Osteoblast (primary cell): ENCODE measurements around the gene RASGRF2. TPM values are rescaled to one million over a fixed set of nuclear protein-coding genes. Genes with fewer than 3 reads are reported as not detected.

Source experiments
- DNase-seq: peaks from one replicate; pipeline ENCODE4 v3.0.0; 2011; ENCODE audit warnings: low spot score, mixed read lengths; ENCODE audit not compliant: insufficient read length; ENCODE audit errors: missing footprints
- H2AFZ ChIP-seq: 2 replicates; pipeline ENCODE4 v1.6.0; 2011; ENCODE audit warnings: mild to moderate bottlenecking, low read length
- H3K27ac ChIP-seq: 2 replicates; pipeline ENCODE4 v1.5.1; 2011; ENCODE audit warnings: mild to moderate bottlenecking, low read depth, low read length, moderate library complexity
- H3K27me3 ChIP-seq: 2 replicates; pipeline ENCODE4 v1.6.0; 2012; ENCODE audit warnings: mild to moderate bottlenecking, control low read depth, inconsistent platforms, low read length, moderate library complexity; ENCODE audit not compliant: insufficient read depth
- H3K36me3 ChIP-seq: 2 replicates; pipeline ENCODE4 v1.5.1; 2011; ENCODE audit warnings: mild to moderate bottlenecking, low read length, control low read depth, moderate library complexity; ENCODE audit not compliant: insufficient read depth
- H3K4me1 ChIP-seq: 2 replicates; pipeline ENCODE4 v1.5.1; 2011; ENCODE audit warnings: mild to moderate bottlenecking, low read length, control low read depth, moderate library complexity; ENCODE audit not compliant: insufficient read depth
- H3K4me2 ChIP-seq: 2 replicates; pipeline ENCODE4 v1.6.0; 2011; ENCODE audit warnings: mild to moderate bottlenecking, low read length; ENCODE audit not compliant: insufficient read depth
- H3K4me3 ChIP-seq: fragments of 200-600 bp; sonication (generic); 3 replicates; pipeline ENCODE4 v1.5.1; 2012; ENCODE audit warnings: mild to moderate bottlenecking, low read length, inconsistent platforms; ENCODE audit not compliant: insufficient read depth
- H3K79me2 ChIP-seq: 2 replicates; pipeline ENCODE4 v1.6.0; 2012; ENCODE audit warnings: mild to moderate bottlenecking, low read length, control low read depth, inconsistent platforms; ENCODE audit not compliant: insufficient read depth
- H3K9me3 ChIP-seq: 2 replicates; pipeline ENCODE4 v1.5.1; 2011; ENCODE audit warnings: low read depth, low read length, control low read depth
- H4K20me1 ChIP-seq: 2 replicates; pipeline ENCODE4 v1.6.0; 2012; ENCODE audit warnings: mild to moderate bottlenecking, low read length, control low read depth; ENCODE audit not compliant: insufficient read depth
- total RNA-seq: library from RNA; depleted of rRNA; stranded (reverse); fragments of >200 nt; gene quantifications from 2 replicates; pipeline ENCODE4 v1.2.3, GENCODE V29; 2012
- TF ChIP-seq, protein P1 (sequence below): IDR thresholded peaks from 2 replicates; pipeline ENCODE4 v1.5.1; 2011; ENCODE audit warnings: mild to moderate bottlenecking, low read depth, low read length, moderate library complexity; ENCODE audit errors: extremely low read depth

Gene RASGRF2
- total RNA-seq, 1 donor, result under 0.01 TPM

DNA sequence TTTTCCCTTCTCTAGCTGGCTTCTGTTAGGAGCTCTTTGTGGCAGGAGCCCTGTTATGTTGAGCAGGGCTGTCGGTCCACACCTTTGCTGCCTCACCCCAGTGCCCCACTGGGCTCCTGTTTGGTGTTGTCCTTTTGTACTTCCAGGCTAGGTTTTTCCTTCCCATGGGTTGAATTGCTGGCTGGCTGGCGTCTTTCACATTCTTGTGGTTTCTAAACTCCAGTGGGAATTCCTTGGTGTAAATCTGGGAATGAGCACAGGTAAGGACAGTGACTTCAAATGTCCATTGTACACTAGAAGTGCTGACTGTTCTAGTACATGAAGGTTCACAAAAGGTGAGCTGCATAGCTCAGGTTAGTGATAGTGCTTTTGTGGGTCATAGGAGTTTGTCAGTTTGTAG, 30.4 kb downstream of the RASGRF2 start:
- H2AFZ ChIP-seq, result no peak overlapping the region
- H3K27me3 ChIP-seq, result peaks cover 4% of the 10 kb centered on the region
- no peaks in the 10 kb centered on the region for H4K20me1 ChIP-seq
- H3K36me3 ChIP-seq, result no peaks in the 10 kb centered on the region
- H3K4me1 ChIP-seq, result no peaks in the 10 kb centered on the region
- H3K9me3 ChIP-seq, result no peaks in the 10 kb centered on the region
- TF ChIP-seq, protein P1, sequence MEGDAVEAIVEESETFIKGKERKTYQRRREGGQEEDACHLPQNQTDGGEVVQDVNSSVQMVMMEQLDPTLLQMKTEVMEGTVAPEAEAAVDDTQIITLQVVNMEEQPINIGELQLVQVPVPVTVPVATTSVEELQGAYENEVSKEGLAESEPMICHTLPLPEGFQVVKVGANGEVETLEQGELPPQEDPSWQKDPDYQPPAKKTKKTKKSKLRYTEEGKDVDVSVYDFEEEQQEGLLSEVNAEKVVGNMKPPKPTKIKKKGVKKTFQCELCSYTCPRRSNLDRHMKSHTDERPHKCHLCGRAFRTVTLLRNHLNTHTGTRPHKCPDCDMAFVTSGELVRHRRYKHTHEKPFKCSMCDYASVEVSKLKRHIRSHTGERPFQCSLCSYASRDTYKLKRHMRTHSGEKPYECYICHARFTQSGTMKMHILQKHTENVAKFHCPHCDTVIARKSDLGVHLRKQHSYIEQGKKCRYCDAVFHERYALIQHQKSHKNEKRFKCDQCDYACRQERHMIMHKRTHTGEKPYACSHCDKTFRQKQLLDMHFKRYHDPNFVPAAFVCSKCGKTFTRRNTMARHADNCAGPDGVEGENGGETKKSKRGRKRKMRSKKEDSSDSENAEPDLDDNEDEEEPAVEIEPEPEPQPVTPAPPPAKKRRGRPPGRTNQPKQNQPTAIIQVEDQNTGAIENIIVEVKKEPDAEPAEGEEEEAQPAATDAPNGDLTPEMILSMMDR, result no peak
- no peak overlapping the region for H3K4me3 ChIP-seq
- no peak overlapping the region for H3K27ac ChIP-seq
- no peak overlapping the region for H3K4me2 ChIP-seq
- no peaks in the 10 kb centered on the region for H3K79me2 ChIP-seq
- DNase-seq, result no peak

DNA sequence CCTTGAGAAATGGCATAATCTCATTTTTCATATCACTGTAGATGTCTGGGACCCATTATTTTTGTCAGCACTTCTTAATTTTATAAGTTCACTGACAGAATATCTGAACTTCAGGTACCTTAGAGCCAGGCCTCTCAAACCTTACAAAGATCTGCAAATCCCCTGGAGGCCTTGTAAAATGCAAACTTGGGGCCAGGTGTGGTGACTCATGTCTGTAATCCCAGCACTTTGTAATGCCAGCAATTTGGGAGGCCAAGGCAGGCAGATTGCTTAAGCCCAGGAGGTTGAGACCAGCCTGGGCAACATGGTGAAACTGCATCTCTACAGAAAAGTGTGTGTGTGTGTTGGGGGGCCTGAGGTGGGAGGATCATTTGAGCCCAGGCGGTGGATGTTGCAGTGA, 30.8 kb downstream of the RASGRF2 start:
- no peak for DNase-seq
- Histone ChIP-seq H3K9me3 (no peaks in the 10 kb centered on the region), H3K79me2 (no peaks in the 10 kb centered on the region), H3K36me3 (no peaks in the 10 kb centered on the region), H2AFZ (no peak overlapping the region), H3K27ac (no peak overlapping the region), H3K4me3 (no peak overlapping the region), H3K4me1 (no peaks in the 10 kb centered on the region), H4K20me1 (no peaks in the 10 kb centered on the region), H3K27me3 (peaks cover 4% of the 10 kb centered on the region), H3K4me2 (no peak overlapping the region)
- TF ChIP-seq, protein P1, result no peak

DNA sequence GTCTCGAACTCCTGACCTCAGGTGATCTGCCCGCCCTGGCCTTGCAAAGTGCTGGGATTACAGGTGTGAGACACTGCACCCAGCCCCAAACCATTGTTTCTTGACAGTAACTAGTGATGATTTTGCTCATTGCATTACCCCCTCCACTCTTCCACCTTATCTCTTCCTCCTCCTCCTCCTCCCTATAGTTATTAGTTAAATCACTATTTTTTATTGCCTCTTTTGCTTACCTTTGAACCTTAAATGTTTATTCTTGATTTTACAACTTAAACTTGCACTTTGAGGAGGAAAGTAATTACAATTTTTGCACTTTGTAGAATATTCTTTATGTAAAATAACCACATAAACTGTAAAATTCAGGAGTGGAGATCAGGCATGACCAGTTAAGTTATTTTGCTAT, 35.7 kb downstream of the RASGRF2 start:
- no peaks in the 10 kb centered on the region for H3K79me2 ChIP-seq
- TF ChIP-seq, protein P1, result no peak
- no peaks in the 10 kb centered on the region for H3K9me3 ChIP-seq
- H3K4me3 ChIP-seq, result no peak overlapping the region
- H3K4me2 ChIP-seq, result no peak overlapping the region
- DNase-seq, result no peak
- no peaks in the 10 kb centered on the region for H3K36me3 ChIP-seq
- no peaks in the 10 kb centered on the region for H4K20me1 ChIP-seq
- no peak overlapping the region for H3K27ac ChIP-seq
- H2AFZ ChIP-seq, result no peak overlapping the region
- no peaks in the 10 kb centered on the region for H3K27me3 ChIP-seq
- no peaks in the 10 kb centered on the region for H3K4me1 ChIP-seq

DNA sequence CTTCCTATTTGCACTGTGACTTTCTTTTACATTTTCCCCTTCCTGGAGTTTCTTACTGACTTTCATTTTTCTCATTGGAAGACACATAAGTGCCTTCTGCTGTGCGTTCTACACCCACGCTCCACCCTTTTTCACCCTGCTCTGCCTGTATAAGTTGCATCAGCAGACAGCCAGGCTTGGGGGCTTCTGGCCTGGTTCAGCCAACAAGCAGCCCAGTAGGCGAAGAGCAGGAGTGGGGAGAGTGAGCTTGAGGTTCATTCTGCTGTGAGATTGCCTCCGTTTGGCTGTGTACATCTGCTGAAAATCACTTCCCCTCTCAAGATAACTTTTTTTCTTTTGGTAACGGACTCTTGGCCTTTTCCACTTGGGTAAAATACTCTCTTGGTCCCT, 38.4 kb downstream of the RASGRF2 start:
- TF ChIP-seq, protein P1, result no peak
- Histone ChIP-seq H3K79me2 (no peaks in the 10 kb centered on the region), H4K20me1 (no peaks in the 10 kb centered on the region), H3K4me2 (no peak overlapping the region), H3K4me3 (no peak overlapping the region), H3K9me3 (no peaks in the 10 kb centered on the region), H2AFZ (no peak overlapping the region), H3K27me3 (peaks cover 4% of the 10 kb centered on the region), H3K4me1 (no peaks in the 10 kb centered on the region), H3K27ac (no peak overlapping the region), H3K36me3 (no peaks in the 10 kb centered on the region)
- DNase-seq, result no peak
